Activated effector memory CD4-positive, alpha-beta T cell treated with anti-CD3 and anti-CD28 coated beads, Interleukin-2, amount 50 U/mL, for 16 hours (primary cell): ENCODE measurements around the gene ZNF750.

Experiments used
- DNase-seq: peaks from one replicate; pipeline ENCODE4 v3.0.0-alpha.2; 2020

The ZNF750 gene

DNA sequence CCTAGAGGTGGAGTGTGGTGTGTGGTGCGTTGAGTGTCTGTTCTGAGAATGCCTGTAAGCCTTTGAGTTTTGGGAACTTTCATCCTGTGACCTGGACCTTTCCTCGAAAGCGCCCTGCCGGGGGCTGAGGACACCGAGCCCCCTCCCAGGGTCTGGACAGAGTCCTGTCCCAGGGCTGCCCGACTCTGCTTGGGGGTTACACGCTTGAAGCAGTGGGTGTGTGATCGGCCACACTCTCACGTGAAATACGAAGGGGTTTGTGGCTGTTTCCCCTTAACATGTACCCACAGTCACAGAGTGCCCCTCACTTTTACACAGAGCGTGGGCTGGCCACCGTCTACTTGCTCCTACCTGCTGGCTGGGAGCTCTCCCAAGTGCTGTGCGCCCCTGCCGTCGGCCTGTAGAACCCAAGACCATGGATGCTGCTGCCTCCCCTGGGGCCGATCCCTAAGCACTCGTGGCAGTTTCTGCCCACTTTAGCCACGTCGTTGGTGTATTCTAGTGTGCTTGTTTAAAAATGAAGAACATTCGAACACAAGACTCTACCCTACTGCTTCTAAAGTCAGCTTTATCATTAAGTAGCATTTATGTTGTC is 6.8 kb downstream of the ZNF750 start:
- no peak for DNase-seq

- no peak for DNase-seq
These were observed 7.4 kb downstream of the ZNF750 start for GRCh38 chr17:82832411-82832810.

DNA sequence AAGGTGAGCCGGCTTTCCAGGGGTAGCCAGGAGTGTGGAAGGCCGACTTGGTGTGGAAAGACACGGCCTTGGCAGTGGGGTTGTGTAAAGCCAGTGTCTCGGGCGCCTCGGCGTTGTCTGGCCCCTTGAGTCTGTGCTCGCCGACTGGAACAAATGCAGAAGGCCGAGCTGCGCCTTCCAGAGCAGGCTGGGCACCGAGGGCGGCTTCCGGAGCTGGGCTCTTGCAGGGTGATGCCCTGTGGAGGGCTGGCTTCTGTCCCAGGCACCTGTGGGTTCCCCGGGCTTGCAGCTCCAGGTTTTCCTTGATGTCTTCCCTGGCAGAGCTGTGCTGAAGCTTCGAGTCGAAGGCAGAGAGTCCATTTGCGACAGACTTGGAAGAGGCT is 8.0 kb downstream of the ZNF750 start:
- DNase-seq, result no peak

DNA sequence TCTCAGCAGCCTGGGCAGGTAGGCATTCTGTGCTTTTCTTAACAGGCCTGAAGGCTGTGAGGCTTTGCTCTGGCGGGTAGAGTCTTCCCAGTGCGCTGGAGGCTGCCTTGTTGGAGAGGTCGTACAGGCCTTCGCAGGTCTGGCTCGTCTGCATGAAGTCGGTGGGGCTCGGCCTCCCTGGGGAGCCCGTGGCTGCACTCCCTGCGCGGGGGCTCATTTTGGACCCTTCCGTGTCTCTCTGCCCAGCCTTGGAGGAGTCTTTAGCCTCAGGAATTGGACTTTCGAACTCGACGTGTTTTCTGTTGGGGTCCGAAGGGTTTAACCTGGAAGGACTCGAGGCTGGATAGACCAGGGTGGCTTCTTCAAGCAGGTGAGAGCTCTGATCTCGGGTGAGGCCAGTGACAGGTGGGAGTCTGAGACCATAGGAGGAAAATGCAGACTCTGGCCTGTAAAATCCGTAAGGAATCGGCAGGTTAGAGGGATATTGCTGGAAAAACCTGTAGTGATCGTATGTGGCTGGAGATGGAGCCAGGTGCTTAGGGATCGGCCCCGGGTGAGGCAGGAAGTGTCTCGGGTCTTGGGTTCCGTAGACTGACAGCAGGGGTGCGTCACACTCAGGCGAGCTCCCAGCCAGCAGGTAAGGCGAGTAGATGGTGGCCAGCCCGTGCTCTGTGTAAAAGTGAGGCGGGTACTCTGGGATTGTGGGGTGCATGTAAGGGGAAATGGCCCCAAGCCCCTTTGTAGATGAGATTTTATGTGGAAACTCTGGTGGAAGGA is 8.6 kb downstream of the ZNF750 start:
- DNase-seq, result no peak

DNA sequence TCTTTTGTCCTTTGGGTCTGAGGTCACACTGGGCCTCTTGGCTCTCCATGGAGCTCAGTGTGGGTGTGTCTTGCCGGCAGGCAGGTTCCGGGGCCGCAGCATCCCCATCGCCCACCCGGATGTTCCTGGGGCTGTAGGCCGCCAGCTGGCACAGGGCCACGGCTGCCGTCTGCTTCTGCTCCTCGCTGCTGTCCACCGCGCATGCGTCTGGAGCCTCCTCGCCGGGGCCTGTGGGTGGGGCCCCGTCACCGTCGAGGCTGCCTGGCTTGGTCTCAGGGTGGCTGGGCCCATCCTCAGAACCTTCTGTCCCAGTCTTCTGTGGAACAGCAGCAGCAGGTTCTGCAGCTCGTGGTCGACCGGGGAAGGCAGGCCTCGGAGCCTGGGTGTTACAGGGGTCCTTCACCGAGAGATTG is 9.6 kb downstream of the ZNF750 start:
- no peak for DNase-seq

DNA sequence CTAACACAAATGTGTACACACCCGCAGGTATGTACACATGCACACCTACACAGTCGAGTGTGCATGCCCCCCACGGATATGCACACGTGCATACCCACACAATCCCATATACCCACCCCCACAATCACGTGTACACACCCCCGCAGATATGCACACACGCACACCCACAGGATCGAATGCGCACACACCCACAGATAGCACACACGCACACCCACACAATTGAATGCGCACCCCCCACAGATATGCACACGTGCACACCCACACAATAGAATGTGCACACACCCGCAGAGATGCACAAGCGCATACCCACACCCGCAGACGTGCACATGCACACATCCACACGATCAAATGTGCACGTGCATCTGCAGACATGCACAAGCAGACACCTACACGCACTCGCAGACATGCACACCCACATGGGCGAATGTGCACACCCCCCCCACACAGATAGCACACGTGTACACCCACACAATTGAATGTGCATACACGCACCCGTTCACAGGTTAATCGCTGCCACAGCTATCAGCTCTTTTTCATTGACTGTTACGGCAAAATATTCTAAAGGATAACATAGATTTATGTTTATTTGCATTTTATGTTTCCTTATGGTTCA is 10.8 kb downstream of the ZNF750 start:
- no peak for DNase-seq

DNA sequence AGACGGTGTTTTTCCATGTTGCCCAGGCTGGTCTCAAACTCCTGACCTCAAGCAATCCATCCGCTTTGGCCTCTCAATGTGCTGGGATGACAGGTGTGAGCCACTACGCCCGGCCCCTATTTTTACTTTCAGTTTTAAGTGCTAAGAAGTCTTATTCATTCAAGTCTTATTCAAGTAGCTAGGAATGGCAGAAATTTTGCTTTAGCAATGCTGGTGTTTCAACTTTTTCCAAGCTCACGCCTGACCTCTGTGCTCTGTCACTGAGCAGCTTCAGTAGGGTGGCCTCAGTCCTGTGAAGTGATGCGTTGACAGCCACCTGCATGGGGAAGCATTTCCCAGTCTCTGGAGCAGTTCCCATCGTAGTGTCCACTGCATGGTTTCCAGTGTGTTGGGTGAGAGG is 12.9 kb downstream of the ZNF750 start:
- no peak for DNase-seq

- DNase-seq, result no peak
These were observed 13.6 kb downstream of the ZNF750 start for GRCh38 chr17:82826211-82826610.

- DNase-seq, result no peak
These were observed 14.2 kb downstream of the ZNF750 start for GRCh38 chr17:82825540-82826124.

DNA sequence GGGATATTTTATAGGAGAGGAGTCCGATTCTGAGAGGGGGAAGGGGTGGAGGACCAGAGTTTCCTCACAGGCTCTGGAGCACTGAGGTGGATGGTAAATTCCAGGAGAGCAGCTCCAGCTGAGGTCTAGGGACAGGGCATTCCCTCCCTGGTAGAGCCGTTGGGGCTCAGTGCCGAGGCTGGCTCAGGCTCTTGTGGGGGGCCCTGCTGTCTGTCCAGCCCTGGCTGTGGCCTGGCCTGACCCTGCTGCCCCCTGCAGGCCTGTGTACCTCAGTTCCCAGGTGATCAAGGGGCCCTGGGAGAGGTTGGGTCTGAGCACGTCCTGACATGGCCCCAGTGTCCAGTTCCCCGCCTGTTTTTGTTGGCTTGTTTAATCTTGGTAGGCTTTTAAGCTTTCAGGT is 16.8 kb downstream of the ZNF750 start:
- no peak for DNase-seq

DNA sequence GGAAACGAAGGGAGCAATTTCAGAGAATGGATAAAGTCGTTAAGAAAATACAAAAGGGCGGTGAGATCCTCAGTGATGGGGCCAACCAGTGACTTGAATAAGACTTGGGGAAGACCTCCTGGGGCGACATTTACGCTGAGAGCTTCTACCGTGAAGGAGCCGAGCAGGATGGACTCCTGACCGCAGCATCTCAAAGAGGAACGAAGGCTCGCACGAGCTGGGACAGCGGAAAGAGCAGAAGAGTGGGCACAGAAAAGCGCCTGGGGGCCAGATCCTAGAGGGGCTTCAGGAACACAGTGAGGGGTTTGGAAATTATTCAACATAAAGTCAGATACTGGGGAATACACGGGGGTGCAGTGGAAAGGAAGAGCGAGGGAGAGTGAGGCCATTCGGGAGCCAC is 17.5 kb downstream of the ZNF750 start:
- DNase-seq, result no peak

- no peak for DNase-seq
These were observed 18.3 kb downstream of the ZNF750 start for GRCh38 chr17:82821554-82821953.

DNA sequence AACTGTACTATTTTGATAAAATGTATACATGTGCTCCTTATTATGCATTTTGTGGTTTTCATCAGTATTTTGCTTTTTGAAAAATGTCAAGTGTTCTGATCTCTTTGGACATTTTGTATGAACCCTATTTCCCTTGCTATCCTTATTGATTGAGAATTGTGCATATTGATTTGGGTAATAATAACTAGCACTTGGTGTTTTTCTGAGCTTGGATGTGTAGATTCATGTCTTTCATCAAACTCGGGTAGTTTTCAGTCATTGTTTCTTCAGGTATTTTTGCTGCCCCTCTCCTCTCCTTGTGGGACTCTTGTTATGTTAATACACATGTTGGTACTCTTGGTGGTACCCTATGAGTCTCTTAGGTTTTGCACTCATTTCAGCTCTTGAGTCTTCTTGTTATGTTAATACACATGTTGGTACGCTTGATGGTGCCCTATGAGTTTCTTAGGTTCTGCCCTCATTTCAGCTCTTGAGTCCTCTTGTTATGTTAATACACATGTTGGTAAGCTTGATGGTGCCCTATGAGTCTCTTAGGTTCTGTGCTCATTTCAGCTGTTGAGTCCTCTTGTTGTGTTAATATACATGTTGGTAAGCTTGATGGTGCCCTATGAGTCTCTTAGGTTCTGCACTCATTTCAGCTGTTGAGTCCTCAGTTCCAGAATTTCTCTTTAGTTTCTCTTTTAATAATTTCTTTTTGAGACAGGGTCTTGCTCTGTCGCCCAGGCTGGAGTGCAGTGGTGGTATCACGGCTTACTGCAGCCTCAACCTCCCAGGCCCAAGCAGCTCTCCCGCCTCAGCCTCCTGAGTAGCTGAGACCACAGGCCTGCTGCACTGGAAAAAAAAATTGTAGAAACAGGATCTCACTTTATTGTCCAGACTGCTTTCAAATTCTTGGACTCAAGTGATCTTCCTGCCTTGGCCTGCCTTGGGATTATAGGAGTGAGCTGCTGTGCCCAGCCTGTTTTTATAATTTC is 19.3 kb downstream of the ZNF750 start:
- DNase-seq, result no peak

DNA sequence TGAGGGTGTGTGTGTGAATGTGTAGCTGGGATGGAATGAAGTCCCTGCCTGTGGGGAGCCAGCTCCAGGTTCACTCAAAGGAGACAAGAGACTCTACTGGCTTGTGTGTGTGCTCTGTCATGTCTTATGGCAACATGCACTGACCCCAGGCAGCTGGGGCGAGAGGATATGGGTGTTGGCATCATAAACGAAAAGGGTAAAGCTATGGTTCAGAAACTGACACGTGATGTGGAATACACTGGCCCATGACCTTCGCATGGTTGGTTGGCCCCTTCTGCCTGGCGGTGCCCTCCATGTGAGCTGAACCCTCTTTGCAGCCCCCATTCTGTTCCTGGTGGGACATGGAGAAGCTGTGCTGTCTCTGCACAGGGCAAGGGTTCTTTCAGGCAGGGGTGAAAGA is 21.9 kb downstream of the ZNF750 start:
- DNase-seq, result no peak

DNA sequence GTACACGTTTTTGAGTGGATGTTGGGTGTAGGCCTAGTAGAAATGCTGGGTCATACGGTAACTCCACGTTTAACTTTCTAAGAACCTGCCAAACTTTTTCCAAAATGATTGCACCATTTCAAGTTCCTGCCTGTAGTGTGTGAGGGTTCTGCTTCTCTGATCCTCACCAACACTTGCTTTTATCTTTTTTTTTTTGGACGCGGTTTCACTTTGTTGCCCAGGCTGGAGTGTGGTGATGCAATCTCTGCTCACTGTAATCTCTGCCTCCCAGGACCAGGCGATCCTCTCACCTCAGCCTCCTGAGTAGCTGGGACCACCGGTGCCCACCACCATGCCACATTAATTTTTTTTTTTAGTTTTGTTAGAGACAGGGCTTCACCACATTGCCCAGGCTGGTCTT is 23.5 kb downstream of the ZNF750 start:
- no peak for DNase-seq

- DNase-seq, result no peak
These were observed 24.0 kb downstream of the ZNF750 start for GRCh38 chr17:82815790-82816305.

- no peak for DNase-seq
These were observed 24.5 kb downstream of the ZNF750 start for GRCh38 chr17:82815354-82815753.

GRCh38 chr17:82814834-82815233 is 25.0 kb downstream of the ZNF750 start:
- no peak for DNase-seq

DNA sequence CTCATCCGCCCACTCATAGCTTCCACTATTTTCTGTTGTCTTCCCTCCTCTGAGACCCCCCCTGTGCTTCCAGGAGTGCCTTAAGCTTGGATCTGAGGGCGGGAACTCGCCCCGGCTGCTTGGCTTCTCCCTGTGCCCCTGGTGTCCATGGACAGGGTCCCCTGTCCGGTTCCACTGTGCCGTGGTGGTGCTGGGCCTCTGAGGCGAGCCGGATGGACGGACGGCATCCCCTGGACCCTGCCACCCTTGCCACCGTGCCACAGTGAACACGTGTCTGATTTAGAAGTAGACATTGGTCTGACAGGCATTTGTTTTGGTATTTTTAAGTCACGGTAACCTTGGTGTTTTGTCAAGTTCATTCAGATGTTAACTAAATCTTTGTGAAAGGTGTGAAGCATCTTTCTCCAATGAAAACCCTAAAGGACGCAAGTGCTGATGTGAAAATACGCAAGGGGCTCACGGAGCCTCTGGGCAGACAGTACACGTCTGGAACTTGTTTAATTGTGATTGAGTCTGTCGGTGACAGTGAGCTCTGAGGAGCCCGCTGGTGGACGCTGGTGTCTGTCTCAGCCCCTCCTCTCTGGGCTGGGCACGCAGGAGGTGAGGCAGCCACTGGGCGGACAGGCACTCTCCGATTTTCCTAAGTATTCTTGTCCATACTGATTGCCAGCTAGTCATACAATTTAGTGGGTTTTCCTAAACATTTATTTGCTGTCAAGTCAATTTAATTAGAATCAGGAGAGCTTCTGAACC is 26.3 kb downstream of the ZNF750 start:
- no peak for DNase-seq

GRCh38 chr17:82812601-82813000 is 27.2 kb downstream of the ZNF750 start:
- DNase-seq, result no peak

DNA sequence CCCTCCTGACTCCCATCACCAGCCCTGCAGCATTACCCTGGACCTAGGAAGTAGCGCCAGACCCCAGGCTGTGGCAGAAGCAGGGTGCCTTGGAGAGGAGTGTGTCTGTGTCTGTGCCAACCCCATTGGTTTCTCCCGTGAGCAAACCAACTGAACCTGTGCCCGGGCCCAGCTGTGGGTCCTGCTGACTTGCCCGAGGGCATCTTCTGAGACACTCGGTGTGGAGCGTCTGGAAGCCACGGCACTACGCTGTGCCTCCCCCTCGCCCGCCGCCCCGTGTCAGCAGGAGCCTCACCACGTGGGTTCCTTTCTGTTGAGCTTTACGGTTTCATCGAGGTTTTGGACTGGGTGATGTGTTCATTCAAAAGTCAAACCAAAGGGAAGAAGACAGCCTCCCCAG is 27.8 kb downstream of the ZNF750 start:
- DNase-seq, result no peak
